ENCODE measurements around the gene MCF2L. TPM values are rescaled to one million over a fixed set of nuclear protein-coding genes. Genes with fewer than 3 reads are reported as not detected.

Gene MCF2L
- total RNA-seq, 1 experiment from 2014 or later: 5.9 TPM

- DNase-seq (no peak), ATAC-seq (no peak)
- H3K27me3 ChIP-seq (ENCODE audit: low read length): peaks cover 6% of the 10 kb centered on the region; the same call in 1 of the 2 replicates
- H3F3A ChIP-seq (ENCODE audit: low read length, unreplicated experiment): no peaks in the 10 kb centered on the region
- no peak overlapping the region for H3K9ac ChIP-seq (ENCODE audit: low read length)
- H3K9me2 ChIP-seq (replicated peaks; ENCODE audit: low read length): no peaks in the 10 kb centered on the region
- intact Hi-C loops (cut with micrococcal nuclease): no loop called here
- POLR2A ChIA-PET (ENCODE audit: unreplicated experiment): no interaction called here
- no peak overlapping the region for H3K4me2 ChIP-seq (ENCODE audit: low read length)
- H3K9me3 ChIP-seq (ENCODE audit: low read length): no peaks in the 10 kb centered on the region
- H3K36me3 ChIP-seq (ENCODE audit: low read depth, low read length): no peaks in the 10 kb centered on the region
- no peak overlapping the region for H3K27ac ChIP-seq (ENCODE audit: low read length)
- TF ChIP-seq EZH2 (IDR thresholded peaks at IDR 0.05; ENCODE audit: low read length, unreplicated experiment) (no peak), CTCF (conservative IDR thresholded peaks at IDR 0.05; ENCODE audit: low read depth, low read length) (no peak)
- peaks cover 14% of the 10 kb centered on the region for H3K4me1 ChIP-seq (ENCODE audit: insufficient read depth, low read length)
- H3K79me2 ChIP-seq (ENCODE audit: low read length): no peaks in the 10 kb centered on the region
- BruUV-seq (replicated peaks): no TSS peak
- no peak overlapping the region for H2AFZ ChIP-seq (ENCODE audit: low read length)
- H4K20me1 ChIP-seq (ENCODE audit: low read length): no peaks in the 10 kb centered on the region
- no peak overlapping the region for H3K4me3 ChIP-seq (ENCODE audit: low read length)
- CTCF ChIA-PET: no interaction called here
These were observed 12.3 kb upstream of the MCF2L start for GRCh38 chr13:112956571-112957294.

GRCh38 chr13:112957295-112957677, 11.7 kb upstream of the MCF2L start:
- H3F3A ChIP-seq (ENCODE audit: low read length, unreplicated experiment): no peaks in the 10 kb centered on the region
- TF ChIP-seq EZH2 (IDR thresholded peaks at IDR 0.05; ENCODE audit: low read length, unreplicated experiment): no peak
- TF ChIP-seq CTCF (conservative IDR thresholded peaks at IDR 0.05; ENCODE audit: low read depth, low read length): no peak
- no peak for TF ChIP-seq EZH2phosphoT487 (IDR thresholded peaks at IDR 0.05; ENCODE audit: borderline replicate concordance, low read length)
- H3K4me3 ChIP-seq (ENCODE audit: low read length): no peak overlapping the region
- BruUV-seq (replicated peaks): no TSS peak
- H3K79me2 ChIP-seq (ENCODE audit: low read length): no peaks in the 10 kb centered on the region
- H3K9me2 ChIP-seq (replicated peaks; ENCODE audit: low read length): no peaks in the 10 kb centered on the region
- peaks cover under 1% of the 10 kb centered on the region; the same call in 1 of the 2 replicates for H3K27me3 ChIP-seq (ENCODE audit: low read length)
- H3K27ac ChIP-seq (ENCODE audit: low read length): no peak overlapping the region
- intact Hi-C loops (cut with micrococcal nuclease): no loop called here
- peaks cover 14% of the 10 kb centered on the region for H3K4me1 ChIP-seq (ENCODE audit: insufficient read depth, low read length)
- no peak overlapping the region for H3K4me2 ChIP-seq (ENCODE audit: low read length)
- CTCF ChIA-PET: no interaction called here
- H4K20me1 ChIP-seq (ENCODE audit: low read length): no peaks in the 10 kb centered on the region
- POLR2A ChIA-PET (ENCODE audit: unreplicated experiment): no interaction called here
- ATAC-seq (no peak), DNase-seq (no peak)
- no peaks in the 10 kb centered on the region for H3K9me3 ChIP-seq (ENCODE audit: low read length)
- no peaks in the 10 kb centered on the region for H3K36me3 ChIP-seq (ENCODE audit: low read depth, low read length)
- no peak overlapping the region for H3K9ac ChIP-seq (ENCODE audit: low read length)
- H2AFZ ChIP-seq (ENCODE audit: low read length): no peak overlapping the region

- H4K20me1 ChIP-seq (ENCODE audit: low read length): no peaks in the 10 kb centered on the region
- CTCF ChIA-PET: no interaction called here
- POLR2A ChIA-PET (ENCODE audit: unreplicated experiment): no interaction called here
These were observed 10.7 kb upstream of the MCF2L start for GRCh38 chr13:112958127-112958989.

More at GRCh38 chr13:112958127-112958989, 10.7 kb upstream of the MCF2L start:
- Histone ChIP-seq H3F3A (ENCODE audit: low read length, unreplicated experiment) (no peaks in the 10 kb centered on the region), H3K4me1 (ENCODE audit: insufficient read depth, low read length) (peaks cover 14% of the 10 kb centered on the region), H2AFZ (ENCODE audit: low read length) (no peak overlapping the region), H3K27me3 (ENCODE audit: low read length) (no peaks in the 10 kb centered on the region), H3K79me2 (ENCODE audit: low read length) (no peaks in the 10 kb centered on the region), H3K4me3 (ENCODE audit: low read length) (no peak overlapping the region), H3K27ac (ENCODE audit: low read length) (no peak overlapping the region), H3K9me3 (ENCODE audit: low read length) (no peaks in the 10 kb centered on the region), H3K4me2 (ENCODE audit: low read length) (peak overlapping the region; percentile 20; the same call in 1 of the 2 replicates), H3K36me3 (ENCODE audit: low read depth, low read length) (no peaks in the 10 kb centered on the region), H3K9ac (ENCODE audit: low read length) (no peak overlapping the region), H3K9me2 (replicated peaks; ENCODE audit: low read length) (no peaks in the 10 kb centered on the region)
- ATAC-seq (peak; percentile 33; the same call in 1 of the 2 replicates), DNase-seq (peak; percentile 70)
- BruUV-seq (replicated peaks): no TSS peak
- intact Hi-C loops (cut with micrococcal nuclease): no loop called here
- TF ChIP-seq CTCF (conservative IDR thresholded peaks at IDR 0.05; ENCODE audit: low read depth, low read length) (no peak), EZH2phosphoT487 (IDR thresholded peaks at IDR 0.05; ENCODE audit: borderline replicate concordance, low read length) (peak; percentile 78)
